Fibroblast of mammary gland (primary cell): ENCODE measurements around the gene GABRB1.
A peak's percentile ranks its signal among the peaks of the same experiment; 100 is the strongest.

Experiments used
- DNase-seq: peaks from one replicate; pipeline ENCODE4 v3.0.0-alpha.2; 2010; ENCODE audit warnings: low read depth
- H3K4me3 ChIP-seq: 2 replicates; pipeline ENCODE4 v1.5.1; 2011; ENCODE audit warnings: low read depth, mild to moderate bottlenecking, low read length, moderate library complexity; ENCODE audit not compliant: control insufficient read depth
- TF ChIP-seq, protein P1 (sequence below): conservative IDR thresholded peaks from 2 replicates; pipeline ENCODE4 v1.5.1; 2011; ENCODE audit warnings: low read depth, low read length, inconsistent platforms; ENCODE audit not compliant: control insufficient read depth, insufficient read depth

Gene GABRB1

GRCh38 chr4:47122592-47123291 lies 91.4 kb downstream of the GABRB1 start:
- peak; percentile 72 for DNase-seq
- TF ChIP-seq, protein P1, sequence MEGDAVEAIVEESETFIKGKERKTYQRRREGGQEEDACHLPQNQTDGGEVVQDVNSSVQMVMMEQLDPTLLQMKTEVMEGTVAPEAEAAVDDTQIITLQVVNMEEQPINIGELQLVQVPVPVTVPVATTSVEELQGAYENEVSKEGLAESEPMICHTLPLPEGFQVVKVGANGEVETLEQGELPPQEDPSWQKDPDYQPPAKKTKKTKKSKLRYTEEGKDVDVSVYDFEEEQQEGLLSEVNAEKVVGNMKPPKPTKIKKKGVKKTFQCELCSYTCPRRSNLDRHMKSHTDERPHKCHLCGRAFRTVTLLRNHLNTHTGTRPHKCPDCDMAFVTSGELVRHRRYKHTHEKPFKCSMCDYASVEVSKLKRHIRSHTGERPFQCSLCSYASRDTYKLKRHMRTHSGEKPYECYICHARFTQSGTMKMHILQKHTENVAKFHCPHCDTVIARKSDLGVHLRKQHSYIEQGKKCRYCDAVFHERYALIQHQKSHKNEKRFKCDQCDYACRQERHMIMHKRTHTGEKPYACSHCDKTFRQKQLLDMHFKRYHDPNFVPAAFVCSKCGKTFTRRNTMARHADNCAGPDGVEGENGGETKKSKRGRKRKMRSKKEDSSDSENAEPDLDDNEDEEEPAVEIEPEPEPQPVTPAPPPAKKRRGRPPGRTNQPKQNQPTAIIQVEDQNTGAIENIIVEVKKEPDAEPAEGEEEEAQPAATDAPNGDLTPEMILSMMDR, result peak; percentile 96

GRCh38 chr4:47128991-47129390 lies 97.6 kb downstream of the GABRB1 start:
- TF ChIP-seq, protein P1, result no peak
- no peak for DNase-seq
- H3K4me3 ChIP-seq, result no peak overlapping the region

More at GRCh38 chr4:47122592-47123291, 91.4 kb downstream of the GABRB1 start:
- no peak overlapping the region for H3K4me3 ChIP-seq

DNA sequence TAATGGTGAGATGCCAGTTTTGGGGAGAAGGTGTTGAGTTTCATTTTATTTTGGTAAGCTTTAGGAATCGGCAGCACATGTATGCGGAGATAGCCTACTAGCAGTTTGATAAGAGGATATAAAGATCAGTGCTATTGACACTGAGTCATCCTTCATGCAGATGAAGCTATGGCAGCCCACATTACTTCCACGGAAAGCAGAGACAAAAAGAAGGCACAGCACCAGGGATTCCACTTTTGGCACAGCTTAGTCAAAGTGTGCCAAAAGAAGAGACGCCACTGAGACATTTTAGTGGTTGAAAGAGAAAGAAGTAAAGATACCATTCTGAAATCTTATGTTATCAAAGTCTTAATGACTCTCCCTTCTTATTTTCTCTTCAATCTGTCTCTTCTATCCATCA lies 103.8 kb downstream of the GABRB1 start:
- TF ChIP-seq, protein P1, result no peak
- H3K4me3 ChIP-seq, result no peak overlapping the region
- DNase-seq, result no peak

DNA sequence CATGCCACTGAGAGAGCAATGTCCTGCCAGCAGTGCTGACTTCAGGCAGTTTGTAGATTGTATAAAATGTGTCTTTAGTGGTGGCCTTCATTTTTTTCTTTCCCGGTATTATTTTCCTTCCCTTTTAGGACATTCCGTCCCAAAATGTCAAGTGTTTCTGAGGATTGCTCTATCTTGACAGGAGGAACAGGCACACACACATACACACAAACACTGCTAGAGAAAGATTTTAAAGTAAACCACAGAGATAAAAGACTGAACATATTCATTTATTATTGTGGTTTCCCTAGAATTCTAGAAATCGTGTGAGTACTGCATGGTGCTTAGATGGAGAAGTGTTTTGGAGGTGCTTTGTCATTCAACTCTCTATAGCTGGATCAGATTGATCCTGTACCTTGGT lies 111.9 kb downstream of the GABRB1 start:
- no peak for DNase-seq
- no peak overlapping the region for H3K4me3 ChIP-seq
- TF ChIP-seq, protein P1, result no peak

DNA sequence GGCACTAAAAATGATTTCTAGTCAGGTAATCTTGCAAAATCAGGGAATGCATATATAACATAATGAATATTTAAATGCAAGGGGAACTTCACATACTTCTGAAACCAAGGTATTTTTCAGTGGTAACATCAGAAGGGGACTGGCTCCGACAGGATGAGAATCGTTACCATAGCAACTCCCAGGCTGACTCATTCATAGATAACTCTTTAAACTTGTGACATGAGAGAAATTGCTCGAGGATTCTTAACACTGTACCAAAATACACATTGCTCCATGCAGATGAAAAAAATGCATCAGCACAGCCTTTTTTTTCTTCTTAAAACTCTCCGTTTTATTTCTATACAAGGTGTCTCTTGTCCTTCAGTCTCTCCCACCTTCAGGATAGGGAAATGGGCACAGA lies 114.3 kb downstream of the GABRB1 start:
- no peak overlapping the region for H3K4me3 ChIP-seq
- DNase-seq, result peak; percentile 35
- TF ChIP-seq, protein P1, result no peak

DNA sequence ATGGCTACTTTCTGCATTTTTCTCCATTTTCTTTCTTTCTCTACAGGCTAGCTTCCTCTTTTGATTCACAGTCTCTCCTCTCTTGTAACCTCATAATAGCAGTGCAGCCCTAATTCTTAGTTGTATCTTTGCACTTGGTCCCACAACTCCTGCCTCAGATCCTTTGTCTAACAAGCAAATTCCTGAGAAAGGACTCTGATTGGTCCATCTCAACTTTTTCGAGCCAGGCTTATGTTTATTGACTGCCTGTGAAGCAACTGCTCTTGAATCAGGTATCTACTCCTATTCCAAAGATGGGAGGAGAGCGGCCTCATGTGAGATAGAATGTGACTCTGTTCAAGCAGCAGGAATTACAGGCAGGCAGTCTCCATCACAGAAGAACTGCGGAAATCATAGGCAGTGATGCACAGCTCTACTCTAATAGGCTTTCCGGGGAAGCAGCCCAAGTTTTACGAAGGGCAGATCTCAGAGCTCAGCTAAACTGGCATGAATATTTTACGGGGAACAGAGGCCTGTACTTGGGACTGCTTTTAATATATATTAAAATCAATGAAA lies 123.5 kb downstream of the GABRB1 start:
- H3K4me3 ChIP-seq, result no peak overlapping the region
- no peak for DNase-seq
- TF ChIP-seq, protein P1, result no peak
